HepG2 (cell line): ENCODE data around the gene LRP1-AS. TPM values are rescaled to one million over a fixed set of nuclear protein-coding genes. Genes with fewer than 3 reads are reported as not detected.

Experiments
- CCDC6 ChIP-seq: sonication (generic); formaldehyde crosslinking; IDR thresholded peaks from 2 replicates; pipeline ENCODE4 v1.8.1; 2022; ENCODE audit warnings: mild to moderate bottlenecking, missing genetic modification reagents, moderate library complexity
- KAT7 ChIP-seq: IDR thresholded peaks from 2 replicates; pipeline ENCODE4 v1.6.1; 2018; ENCODE audit warnings: borderline replicate concordance, missing compliant biosample characterization
- KDM2A ChIP-seq: sonication (generic); formaldehyde crosslinking; IDR thresholded peaks from 2 replicates; pipeline ENCODE4 v1.4.0; 2020; ENCODE audit warnings: low read depth, missing genetic modification reagents, borderline replicate concordance
- KDM3A ChIP-seq: IDR thresholded peaks from 2 replicates; pipeline ENCODE4 v1.6.1; 2018; ENCODE audit warnings: low read depth, missing compliant biosample characterization
- LCORL ChIP-seq, 2 experiments: fragments of 450-650 bp in 1 of 2; sonication (generic) in 1 of 2; formaldehyde crosslinking in 1 of 2; IDR thresholded peaks; 2 replicates each; pipeline versions ENCODE4 v1.5.0 to v1.6.1; 2017 to 2020; ENCODE audit warnings: antibody characterized with exemption in 1 of 2, missing genetic modification reagents in 1 of 2
- MIXL1 ChIP-seq: IDR thresholded peaks from 2 replicates; pipeline ENCODE4 v1.6.1; 2016
- MXD4 ChIP-seq: IDR thresholded peaks from 2 replicates; pipeline ENCODE4 v1.6.1; 2016; ENCODE audit warnings: mild to moderate bottlenecking, missing biosample characterization, missing genetic modification reagents
- NCOA5 ChIP-seq: sonication (generic); formaldehyde crosslinking; IDR thresholded peaks from 2 replicates; pipeline ENCODE4 v1.4.0; 2020; ENCODE audit warnings: missing genetic modification reagents
- NFIB ChIP-seq: sonication (generic); formaldehyde crosslinking; IDR thresholded peaks from 2 replicates; pipeline ENCODE4 v1.9.0; 2021; ENCODE audit warnings: missing genetic modification reagents, mild to moderate bottlenecking, borderline replicate concordance
- RBFOX2 ChIP-seq: fragments of 200-400 bp; formaldehyde crosslinking; IDR thresholded peaks from 2 replicates; pipeline ENCODE4 v1.6.1; 2017; ENCODE audit warnings: low read depth, mild to moderate bottlenecking, low read length
- RELA ChIP-seq: sonication (generic); formaldehyde crosslinking; IDR thresholded peaks from 2 replicates; pipeline ENCODE4 v1.4.0; 2020; ENCODE audit warnings: missing genetic modification reagents
- SNAPC2 ChIP-seq: sonication (generic); formaldehyde crosslinking; IDR thresholded peaks from 2 replicates; pipeline ENCODE4 v1.8.1; 2022; ENCODE audit warnings: mild to moderate bottlenecking, missing genetic modification reagents
- TEAD3 ChIP-seq: optimal IDR thresholded peaks from 2 replicates; pipeline ENCODE3; 2016; ENCODE audit warnings: borderline replicate concordance
- ZC3H4 ChIP-seq: sonication (generic); formaldehyde crosslinking; IDR thresholded peaks from 2 replicates; pipeline ENCODE4 v1.4.0; 2020; ENCODE audit warnings: missing genetic modification reagents, borderline replicate concordance
- ZFP41 ChIP-seq: sonication (generic); formaldehyde crosslinking; IDR thresholded peaks from 2 replicates; pipeline ENCODE4 v1.4.0; 2020; ENCODE audit warnings: mild to moderate bottlenecking, missing genetic modification reagents, borderline replicate concordance
- ZNF260 ChIP-seq: sonication (generic); formaldehyde crosslinking; IDR thresholded peaks from 2 replicates; pipeline ENCODE4 v1.4.0; 2020; ENCODE audit warnings: missing genetic modification reagents, low read depth, mild to moderate bottlenecking, borderline replicate concordance
- ZNF263 ChIP-seq: sonication (generic); formaldehyde crosslinking; IDR thresholded peaks from 2 replicates; pipeline ENCODE4 v1.4.0; 2020; ENCODE audit warnings: missing genetic modification reagents
- ZNF564 ChIP-seq: sonication (generic); formaldehyde crosslinking; IDR thresholded peaks from 2 replicates; pipeline ENCODE4 v1.8.1; 2023; ENCODE audit warnings: mild to moderate bottlenecking, missing genetic modification reagents
- ZNF674 ChIP-seq: sonication (generic); formaldehyde crosslinking; IDR thresholded peaks from 2 replicates; pipeline ENCODE4 v1.5.0; 2020; ENCODE audit warnings: low read depth, mild to moderate bottlenecking, missing genetic modification reagents
- ZNF704 ChIP-seq: sonication (generic); formaldehyde crosslinking; IDR thresholded peaks from 2 replicates; pipeline ENCODE4 v1.8.1; 2023; ENCODE audit warnings: mild to moderate bottlenecking, inconsistent platforms, moderate library complexity, missing genetic modification reagents, borderline replicate concordance
- ZNF850 ChIP-seq: sonication (generic); formaldehyde crosslinking; conservative IDR thresholded peaks from 2 replicates; pipeline ENCODE4 v1.9.0; 2021; ENCODE audit warnings: mild to moderate bottlenecking, missing genetic modification reagents
- polyA plus RNA-seq, 8 experiments: library from polyadenylated mRNA; depleted of rRNA in 3 of 8; stranded (reverse) in 7 of 8; unstranded in 1 of 8; fragments of >200 nt; fragmentation: Illumina TruSeq in 4 of 8; extraction: Trizol in 4 of 8; gene quantifications; 2 replicates each; pipeline versions ENCODE4 v1.2.1 to v1.2.3, GENCODE V29; 2011 to 2016; ENCODE audit warnings: low read depth in 4 of 8, missing spikeins in 1 of 8, mixed read lengths in 1 of 8; ENCODE audit not compliant: insufficient read depth in 1 of 8
- total RNA-seq, 5 experiments: library from RNA; depleted of rRNA; stranded (reverse); fragments of >200 nt; fragmentation: Illumina TruSeq; extraction: Trizol; gene quantifications; 2 replicates each; pipeline ENCODE4 v1.2.3, GENCODE V29; 2016; ENCODE audit warnings: low read depth in 1 of 5
- TF ChIP-seq, protein P1 (sequence below): sonication (generic); formaldehyde crosslinking; IDR thresholded peaks from 2 replicates; pipeline ENCODE4 v1.4.0; 2020; ENCODE audit warnings: mild to moderate bottlenecking, missing genetic modification reagents, borderline replicate concordance
- TF ChIP-seq, protein P2 (sequence below): sonication (generic); formaldehyde crosslinking; IDR thresholded peaks from 2 replicates; pipeline ENCODE4 v1.5.0; 2020; ENCODE audit warnings: missing genetic modification reagents, mild to moderate bottlenecking, borderline replicate concordance
- TF ChIP-seq, protein P3 (sequence below): sonication (generic); formaldehyde crosslinking; IDR thresholded peaks from 2 replicates; pipeline ENCODE4 v1.8.1; 2022; ENCODE audit warnings: mild to moderate bottlenecking, missing genetic modification reagents

The LRP1-AS gene
- total and polyA plus RNA-seq, 2 of the 13 experiments (the other 11 are each of a cell fraction or from before 2014, with no cell fraction given): 0.20 TPM; not detected in 1

- TF ChIP-seq LCORL (IDR thresholded peaks at IDR 0.05): no peak
- TF ChIP-seq LCORL (CRISPR knock-in tag; IDR thresholded peaks at IDR 0.05): peak; percentile 72
- 0 out of 2 replicates have a peak, but pooled peaks have one; percentile 46 for TF ChIP-seq RBFOX2
- no peak for TF ChIP-seq KDM3A (CRISPR knock-in tag)
- no peak for TF ChIP-seq RELA (CRISPR knock-in tag)
- TF ChIP-seq ZNF260: no peak
- peak; percentile 70 for TF ChIP-seq CCDC6 (CRISPR knock-in tag)
- TF ChIP-seq ZNF704: no peak
- 0 out of 2 replicates have a peak, but pooled peaks have one; percentile 47 for TF ChIP-seq ZNF564 (CRISPR knock-in tag)
- TF ChIP-seq, protein P1, sequence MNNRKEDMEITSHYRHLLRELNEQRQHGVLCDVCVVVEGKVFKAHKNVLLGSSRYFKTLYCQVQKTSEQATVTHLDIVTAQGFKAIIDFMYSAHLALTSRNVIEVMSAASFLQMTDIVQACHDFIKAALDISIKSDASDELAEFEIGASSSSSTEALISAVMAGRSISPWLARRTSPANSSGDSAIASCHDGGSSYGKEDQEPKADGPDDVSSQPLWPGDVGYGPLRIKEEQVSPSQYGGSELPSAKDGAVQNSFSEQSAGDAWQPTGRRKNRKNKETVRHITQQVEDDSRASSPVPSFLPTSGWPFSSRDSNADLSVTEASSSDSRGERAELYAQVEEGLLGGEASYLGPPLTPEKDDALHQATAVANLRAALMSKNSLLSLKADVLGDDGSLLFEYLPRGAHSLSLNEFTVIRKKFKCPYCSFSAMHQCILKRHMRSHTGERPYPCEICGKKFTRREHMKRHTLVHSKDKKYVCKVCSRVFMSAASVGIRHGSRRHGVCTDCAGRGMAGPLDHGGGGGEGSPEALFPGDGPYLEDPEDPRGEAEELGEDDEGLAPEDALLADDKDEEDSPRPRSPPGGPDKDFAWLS (CRISPR knock-in tag): 0 out of 2 replicates have a peak, but pooled peaks have one; percentile 19
- no peak for TF ChIP-seq ZNF850
- TF ChIP-seq TEAD3: no peak
- peak; percentile 64; the same call in 1 of the 2 replicates for TF ChIP-seq KDM2A
- TF ChIP-seq SNAPC2: no peak
- TF ChIP-seq MIXL1 (CRISPR knock-in tag): no peak
- 0 out of 2 replicates have a peak, but pooled peaks have one; percentile 4 for TF ChIP-seq ZNF263 (CRISPR knock-in tag)
- TF ChIP-seq NCOA5: no peak
- no peak for TF ChIP-seq ZNF674
- no peak for TF ChIP-seq ZFP41 (CRISPR knock-in tag)
- TF ChIP-seq ZC3H4 (CRISPR knock-in tag): no peak
- TF ChIP-seq, protein P2, sequence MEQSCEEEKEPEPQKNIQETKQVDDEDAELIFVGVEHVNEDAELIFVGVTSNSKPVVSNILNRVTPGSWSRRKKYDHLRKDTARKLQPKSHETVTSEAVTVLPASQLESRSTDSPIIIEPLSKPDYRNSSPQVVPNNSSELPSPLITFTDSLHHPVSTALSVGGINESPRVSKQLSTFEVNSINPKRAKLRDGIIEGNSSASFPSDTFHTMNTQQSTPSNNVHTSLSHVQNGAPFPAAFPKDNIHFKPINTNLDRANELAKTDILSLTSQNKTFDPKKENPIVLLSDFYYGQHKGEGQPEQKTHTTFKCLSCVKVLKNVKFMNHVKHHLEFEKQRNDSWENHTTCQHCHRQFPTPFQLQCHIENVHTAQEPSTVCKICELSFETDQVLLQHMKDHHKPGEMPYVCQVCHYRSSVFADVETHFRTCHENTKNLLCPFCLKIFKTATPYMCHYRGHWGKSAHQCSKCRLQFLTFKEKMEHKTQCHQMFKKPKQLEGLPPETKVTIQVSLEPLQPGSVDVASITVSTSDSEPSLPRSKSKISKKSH (CRISPR knock-in tag): 0 out of 2 replicates have a peak, but pooled peaks have one; percentile 13
- no peak for TF ChIP-seq NFIB (CRISPR knock-in tag)
- TF ChIP-seq MXD4 (CRISPR knock-in tag): no peak
- no peak; the same call in 1 of the 2 replicates for TF ChIP-seq KAT7
- TF ChIP-seq, protein P3, sequence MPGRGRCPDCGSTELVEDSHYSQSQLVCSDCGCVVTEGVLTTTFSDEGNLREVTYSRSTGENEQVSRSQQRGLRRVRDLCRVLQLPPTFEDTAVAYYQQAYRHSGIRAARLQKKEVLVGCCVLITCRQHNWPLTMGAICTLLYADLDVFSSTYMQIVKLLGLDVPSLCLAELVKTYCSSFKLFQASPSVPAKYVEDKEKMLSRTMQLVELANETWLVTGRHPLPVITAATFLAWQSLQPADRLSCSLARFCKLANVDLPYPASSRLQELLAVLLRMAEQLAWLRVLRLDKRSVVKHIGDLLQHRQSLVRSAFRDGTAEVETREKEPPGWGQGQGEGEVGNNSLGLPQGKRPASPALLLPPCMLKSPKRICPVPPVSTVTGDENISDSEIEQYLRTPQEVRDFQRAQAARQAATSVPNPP: no peak
Observed at GRCh38 chr12:57110104-57111030, 37.1 kb downstream of the LRP1-AS start (continued).
